ENCODE measurements around the gene NUAK1.

NUAK1 gene

GRCh38 chr12:106128585-106129328 lies 10.0 kb downstream of the NUAK1 start:
- no peak for DNase-seq

GRCh38 chr12:106127338-106128126 lies 11.2 kb downstream of the NUAK1 start:
- no peak for DNase-seq

GRCh38 chr12:106126441-106127337 lies 12.1 kb downstream of the NUAK1 start:
- DNase-seq = no peak

GRCh38 chr12:106125351-106126095 lies 13.2 kb downstream of the NUAK1 start:
- no peak for DNase-seq

GRCh38 chr12:106123551-106124081 lies 15.1 kb downstream of the NUAK1 start:
- DNase-seq = no peak

- no peak for DNase-seq
These were observed 15.6 kb downstream of the NUAK1 start for GRCh38 chr12:106123110-106123509.

GRCh38 chr12:106122004-106122403 lies 16.8 kb downstream of the NUAK1 start:
- no peak for DNase-seq

- no peak for DNase-seq
These were observed 18.1 kb downstream of the NUAK1 start for GRCh38 chr12:106120519-106121105.

- no peak for DNase-seq
These were observed 19.5 kb downstream of the NUAK1 start for GRCh38 chr12:106119301-106119700.

- no peak for DNase-seq
These were observed 20.2 kb downstream of the NUAK1 start for GRCh38 chr12:106118381-106119130.

- DNase-seq = no peak
These were observed 23.3 kb downstream of the NUAK1 start for GRCh38 chr12:106115440-106115839.

GRCh38 chr12:106114447-106115068 lies 24.2 kb downstream of the NUAK1 start:
- DNase-seq = no peak

- no peak for DNase-seq
These were observed 24.8 kb downstream of the NUAK1 start for GRCh38 chr12:106113824-106114446.

- no peak for DNase-seq
These were observed 25.3 kb downstream of the NUAK1 start for GRCh38 chr12:106113446-106113823.

- peak; percentile 86 for DNase-seq
These were observed 25.7 kb downstream of the NUAK1 start for GRCh38 chr12:106113042-106113441.

GRCh38 chr12:106112145-106112821 lies 26.5 kb downstream of the NUAK1 start:
- peak; percentile 17 for DNase-seq

- DNase-seq = no peak
These were observed 28.0 kb downstream of the NUAK1 start for GRCh38 chr12:106110626-106111300.

GRCh38 chr12:106109168-106109910 lies 29.4 kb downstream of the NUAK1 start:
- no peak for DNase-seq
